ENCODE results near the gene LY6G6F. TPM values are rescaled to one million over a fixed set of nuclear protein-coding genes. Genes with fewer than 3 reads are reported as not detected.

The LY6G6F gene
- total and polyA plus RNA-seq, 10 of the 15 experiments (the other 5 are each of a cell fraction or from before 2014, with no cell fraction given): not detected

- TF ChIP-seq E2F8 (IDR thresholded peaks at IDR 0.05; ENCODE audit: low read depth, partially characterized antibody) (peak; percentile 49), BCL11A (IDR thresholded peaks at IDR 0.05; ENCODE audit: low read depth, low read length) (0 out of 2 replicates have a peak, but pooled peaks have one; percentile 20), SREBF1 (IDR thresholded peaks at IDR 0.05; ENCODE audit: low read length) (no peak), BCL3 (IDR thresholded peaks at IDR 0.05; ENCODE audit: borderline replicate concordance, insufficient read depth, low read depth, low read length, poor library complexity, severe bottlenecking) (peak; percentile 85), SMC3 (IDR thresholded peaks at IDR 0.05; ENCODE audit: borderline replicate concordance, low read length) (0 out of 2 replicates have a peak, but pooled peaks have one; percentile 5), NKRF (conservative IDR thresholded peaks at IDR 0.05) (peak; percentile 92), ATF2 (IDR thresholded peaks at IDR 0.05; ENCODE audit: low read length) (no peak), ZNF217 (IDR thresholded peaks at IDR 0.05) (no peak), YBX1 (IDR thresholded peaks at IDR 0.05) (no peak), SIN3A (IDR thresholded peaks at IDR 0.05; ENCODE audit: low read depth, low read length) (peak; percentile 74; the same call in 1 of the 2 replicates), RAD21 (IDR thresholded peaks at IDR 0.05; ENCODE audit: insufficient read depth, low read depth, low read length) (no peak), ZSCAN29 (IDR thresholded peaks at IDR 0.05) (no peak), CUX1 (IDR thresholded peaks at IDR 0.05; ENCODE audit: insufficient replicate concordance, low read depth, low read length) (no peak), CBFB (IDR thresholded peaks at IDR 0.05; ENCODE audit: low read depth) (peak; percentile 35; the same call in 1 of the 2 replicates), TCF7 (IDR thresholded peaks at IDR 0.05; ENCODE audit: borderline replicate concordance) (no peak)
These were observed 46.0 kb upstream of the LY6G6F start, which contains the start of gene C6orf47 (continued) for GRCh38 chr6:31660381-31661261.

All from GM12878 (cell line).